ENCODE data around the gene CDK11B. TPM values are rescaled to one million over a fixed set of nuclear protein-coding genes. Genes with fewer than 3 reads are reported as not detected.

The CDK11B gene
- total and polyA plus RNA-seq, 11 donors, result 20.4 to 39.4 (median 24.8) TPM

DNA sequence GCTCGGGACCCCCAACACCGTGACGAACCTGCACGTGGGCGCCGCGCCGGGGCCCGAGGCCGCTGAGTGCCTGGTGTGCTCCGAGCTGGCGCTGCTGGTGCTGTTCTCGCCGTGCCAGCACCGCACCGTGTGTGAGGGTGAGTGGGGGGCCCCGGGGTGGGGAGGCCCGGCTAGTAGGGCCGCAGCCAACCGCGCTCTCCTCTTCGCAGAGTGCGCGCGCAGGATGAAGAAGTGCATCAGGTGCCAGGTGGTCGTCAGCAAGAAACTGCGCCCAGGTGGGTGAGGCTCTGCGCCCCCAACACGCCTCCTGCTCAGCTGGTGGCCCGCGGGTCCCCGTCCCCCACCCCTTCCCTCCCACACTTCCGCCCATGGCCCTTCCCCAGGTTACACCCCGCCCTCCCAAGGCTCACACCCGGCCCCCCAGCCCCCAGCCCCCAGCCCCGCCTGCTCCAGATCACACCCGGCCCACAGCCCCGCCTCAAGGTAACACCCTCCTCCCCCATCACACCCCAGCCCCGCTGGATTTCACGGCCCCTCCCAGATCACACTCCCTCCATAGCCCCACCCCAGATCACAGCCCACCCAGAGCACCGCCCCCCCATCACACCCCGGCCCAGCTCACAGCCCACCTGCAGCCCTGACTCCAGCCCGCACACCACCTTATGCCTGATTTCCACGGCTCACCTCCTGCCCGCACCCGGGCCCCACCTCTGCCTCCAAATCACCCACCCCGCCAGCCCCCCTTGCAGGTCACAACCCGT lies 29.2 kb downstream of the CDK11B start:
- DNase-seq (peak in 4 of 5 donors; percentile 21 to 79 (median 32)), ATAC-seq (no peak)
- Histone ChIP-seq H3K27me3 (peaks cover 0 to 29% (median 8%) of the 10 kb centered on the region in 9 donors), H3K27ac (peak overlapping the region in 3 of 12 donors; percentile 58 to 90 (median 69)), H3K4me3 (peak overlapping the region in 2 of 12 donors; percentile 15 to 44), H3K9me3 (no peaks in the 10 kb centered on the region), H3K36me3 (peaks cover 0 to 33% (median 8%) of the 10 kb centered on the region in 9 donors), H3K4me1 (peaks cover 0 to 40% (median 11%) of the 10 kb centered on the region in 12 donors)
- 67 to 83% (median 78%) methylated on average over 29 to 48 of the region's 48 CpGs for WGBS, 4 donors
- TF ChIP-seq POLR2A (IDR thresholded peaks at IDR 0.05), result no peak
- TF ChIP-seq, protein P1, sequence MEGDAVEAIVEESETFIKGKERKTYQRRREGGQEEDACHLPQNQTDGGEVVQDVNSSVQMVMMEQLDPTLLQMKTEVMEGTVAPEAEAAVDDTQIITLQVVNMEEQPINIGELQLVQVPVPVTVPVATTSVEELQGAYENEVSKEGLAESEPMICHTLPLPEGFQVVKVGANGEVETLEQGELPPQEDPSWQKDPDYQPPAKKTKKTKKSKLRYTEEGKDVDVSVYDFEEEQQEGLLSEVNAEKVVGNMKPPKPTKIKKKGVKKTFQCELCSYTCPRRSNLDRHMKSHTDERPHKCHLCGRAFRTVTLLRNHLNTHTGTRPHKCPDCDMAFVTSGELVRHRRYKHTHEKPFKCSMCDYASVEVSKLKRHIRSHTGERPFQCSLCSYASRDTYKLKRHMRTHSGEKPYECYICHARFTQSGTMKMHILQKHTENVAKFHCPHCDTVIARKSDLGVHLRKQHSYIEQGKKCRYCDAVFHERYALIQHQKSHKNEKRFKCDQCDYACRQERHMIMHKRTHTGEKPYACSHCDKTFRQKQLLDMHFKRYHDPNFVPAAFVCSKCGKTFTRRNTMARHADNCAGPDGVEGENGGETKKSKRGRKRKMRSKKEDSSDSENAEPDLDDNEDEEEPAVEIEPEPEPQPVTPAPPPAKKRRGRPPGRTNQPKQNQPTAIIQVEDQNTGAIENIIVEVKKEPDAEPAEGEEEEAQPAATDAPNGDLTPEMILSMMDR (IDR thresholded peaks at IDR 0.05), result no peak
- intact Hi-C loops (cut with DNase I), result loop anchor here in 1 of 10 donors (2.0 kb wide), 1 partner anchor 15 kb away; the partner anchor contains the start of gene MIB2

DNA sequence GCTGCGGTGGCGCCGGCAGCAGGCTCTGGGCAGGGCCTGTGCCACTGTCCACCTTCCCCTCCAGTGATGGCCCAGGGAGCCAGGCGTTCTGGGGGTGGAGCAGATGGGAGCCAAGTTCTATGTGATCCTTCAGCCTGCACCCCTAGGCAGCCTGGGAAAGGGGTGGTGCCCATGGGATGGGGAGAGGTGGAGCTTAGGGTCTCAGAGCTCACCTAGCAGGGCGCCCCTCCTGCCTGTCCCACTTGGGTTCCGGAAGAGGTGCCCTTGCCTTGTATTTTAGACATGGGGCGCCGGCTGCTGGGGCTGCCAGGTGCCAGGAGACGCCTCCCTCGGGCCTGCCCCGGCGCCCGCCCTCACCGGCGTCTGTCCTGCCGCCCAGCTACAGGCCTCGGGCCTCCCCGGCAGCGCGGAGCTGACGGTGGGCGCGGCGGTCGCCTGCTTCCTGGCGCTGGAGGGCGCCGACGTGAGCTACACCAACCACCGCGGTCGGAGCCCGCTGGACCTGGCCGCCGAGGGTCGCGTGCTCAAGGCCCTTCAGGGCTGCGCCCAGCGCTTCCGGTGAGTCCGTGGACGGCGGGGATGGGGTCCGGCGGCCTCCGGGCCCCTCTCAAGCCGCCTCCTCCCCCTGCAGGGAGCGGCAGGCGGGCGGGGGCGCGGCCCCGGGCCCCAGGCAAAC lies 29.9 kb downstream of the CDK11B start:
- Histone ChIP-seq H3K36me3 (peaks cover 0 to 37% (median 10%) of the 10 kb centered on the region in 9 donors), H3K4me1 (peaks cover 0 to 42% (median 11%) of the 10 kb centered on the region in 12 donors), H3K27me3 (peaks cover 0 to 29% (median 8%) of the 10 kb centered on the region in 9 donors), H3K27ac (peak overlapping the region in 1 of 12 donors; percentile 58), H3K9me3 (no peaks in the 10 kb centered on the region), H3K4me3 (peak overlapping the region in 2 of 12 donors; percentile 15 to 44)
- DNase-seq (peak in 2 of 5 donors; percentile 34 to 51), ATAC-seq (no peak)
- intact Hi-C loops (cut with DNase I), result no loop called here
- 66 to 85% (median 77%) methylated on average over 15 to 53 of the region's 53 CpGs for WGBS, 4 donors
- TF ChIP-seq, protein P1 (IDR thresholded peaks at IDR 0.05), result no peak
- TF ChIP-seq POLR2A (IDR thresholded peaks at IDR 0.05), result no peak

DNA sequence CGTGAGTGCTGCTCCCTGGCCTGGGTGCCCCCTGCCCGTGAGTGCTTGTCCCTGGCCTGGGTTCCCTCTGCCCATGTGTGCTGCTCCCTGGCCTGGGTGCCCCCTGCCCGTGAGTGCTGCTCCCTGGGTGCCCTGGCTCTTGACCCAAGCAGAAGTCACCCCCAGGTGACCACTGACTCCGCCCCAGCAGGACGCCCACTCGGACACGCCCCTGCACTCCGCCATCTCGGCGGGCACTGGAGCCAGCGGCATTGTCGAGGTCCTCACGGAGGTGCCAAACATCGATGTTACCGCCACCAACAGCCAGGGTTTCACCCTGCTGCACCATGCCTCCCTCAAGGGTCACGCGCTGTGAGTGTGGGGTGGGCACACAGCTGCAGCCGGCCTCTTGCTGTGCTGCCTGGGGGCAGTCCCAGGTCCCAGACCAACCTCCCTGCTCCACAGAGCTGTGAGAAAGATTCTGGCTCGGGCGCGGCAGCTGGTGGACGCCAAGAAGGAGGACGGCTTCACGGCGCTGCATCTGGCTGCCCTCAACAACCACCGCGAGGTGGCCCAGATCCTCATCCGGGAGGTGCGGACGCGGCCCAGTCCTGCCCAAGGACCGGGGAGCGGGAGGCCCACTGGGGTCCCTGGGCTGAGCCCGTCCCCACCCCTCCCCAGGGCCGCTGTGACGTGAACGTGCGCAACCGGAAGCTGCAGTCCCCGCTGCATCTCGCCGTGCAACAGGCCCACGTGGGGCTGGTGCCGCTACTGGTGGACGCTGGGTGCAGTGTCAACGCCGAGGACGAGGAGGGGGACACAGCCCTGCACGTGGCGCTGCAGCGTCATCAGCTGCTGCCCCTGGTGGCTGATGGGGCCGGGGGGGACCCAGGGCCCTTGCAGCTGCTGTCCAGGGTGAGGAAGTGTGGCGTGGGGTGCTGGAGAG lies 30.7 kb downstream of the CDK11B start:
- Histone ChIP-seq H3K4me1 (peaks cover 0 to 42% (median 11%) of the 10 kb centered on the region in 12 donors), H3K27me3 (peaks cover 0 to 29% (median 8%) of the 10 kb centered on the region in 9 donors), H3K36me3 (peaks cover 0 to 42% (median 12%) of the 10 kb centered on the region in 9 donors), H3K27ac (no peak overlapping the region), H3K4me3 (peak overlapping the region in 1 of 12 donors; percentile 44), H3K9me3 (no peaks in the 10 kb centered on the region)
- no peak for ATAC-seq
- intact Hi-C loops (cut with DNase I), result no loop called here
- peak in 3 of 5 donors; percentile 16 to 68 (median 31) for DNase-seq
- WGBS, 4 donors, result 93 to 95% (median 94%) methylated on average over 26 to 53 of the region's 53 CpGs
- TF ChIP-seq, protein P1 (IDR thresholded peaks at IDR 0.05), result no peak
- TF ChIP-seq POLR2A (IDR thresholded peaks at IDR 0.05), result no peak

Measured in heart left ventricle (tissue), 16 donors.